ENCODE data around the gene CFAP221.

CFAP221 gene

GRCh38 chr2:119629323-119629825, 85.1 kb downstream of the CFAP221 start:
- no peaks in the 10 kb centered on the region for H3K9me3 ChIP-seq (replicated peaks; ENCODE audit: insufficient read depth, low read length)
- no peaks in the 10 kb centered on the region for H3K4me1 ChIP-seq (ENCODE audit: low read length)
- no peak overlapping the region for H3K9ac ChIP-seq (ENCODE audit: low read length)
- H3F3A ChIP-seq (ENCODE audit: insufficient read depth, low read length) = no peaks in the 10 kb centered on the region
- H3K9me2 ChIP-seq (replicated peaks; ENCODE audit: insufficient read depth, low read length) = no peaks in the 10 kb centered on the region
- H3K27ac ChIP-seq (ENCODE audit: low read length) = no peak overlapping the region
- no peaks in the 10 kb centered on the region for H4K20me1 ChIP-seq (ENCODE audit: insufficient read depth, low read length)
- DNase-seq = no peak
- H2AFZ ChIP-seq (ENCODE audit: low read length) = no peak overlapping the region
- no peak overlapping the region for H3K4me2 ChIP-seq (ENCODE audit: low read depth, low read length)
- no peak for TF ChIP-seq EZH2 (optimal IDR thresholded peaks at IDR 0.05; ENCODE audit: low read depth, low read length)
- no peak for TF ChIP-seq CTCF (IDR thresholded peaks at IDR 0.05; ENCODE audit: low read length)
- TF ChIP-seq EZH2phosphoT487 (IDR thresholded peaks at IDR 0.05; ENCODE audit: low read length) = no peak
- no peaks in the 10 kb centered on the region for H3K27me3 ChIP-seq (replicated peaks; ENCODE audit: insufficient read depth, low read length)
- no peaks in the 10 kb centered on the region for H3K79me2 ChIP-seq (ENCODE audit: low read length)
- no peaks in the 10 kb centered on the region for H3K36me3 ChIP-seq (replicated peaks; ENCODE audit: insufficient read depth, low read length)
- no peak overlapping the region for H3K4me3 ChIP-seq (ENCODE audit: low read length)

- no peak for TF ChIP-seq CTCF (IDR thresholded peaks at IDR 0.05; ENCODE audit: low read length)
- TF ChIP-seq EZH2 (optimal IDR thresholded peaks at IDR 0.05; ENCODE audit: low read depth, low read length) = no peak
- TF ChIP-seq EZH2phosphoT487 (IDR thresholded peaks at IDR 0.05; ENCODE audit: low read length) = no peak
- H3K4me2 ChIP-seq (ENCODE audit: low read depth, low read length) = no peak overlapping the region
- H3F3A ChIP-seq (ENCODE audit: insufficient read depth, low read length) = no peaks in the 10 kb centered on the region
- DNase-seq = no peak
- H3K4me3 ChIP-seq (ENCODE audit: low read length) = no peak overlapping the region
- H3K27me3 ChIP-seq (replicated peaks; ENCODE audit: insufficient read depth, low read length) = no peaks in the 10 kb centered on the region
- no peaks in the 10 kb centered on the region for H3K79me2 ChIP-seq (ENCODE audit: low read length)
- H2AFZ ChIP-seq (ENCODE audit: low read length) = no peak overlapping the region
- no peak overlapping the region for H3K9ac ChIP-seq (ENCODE audit: low read length)
- no peaks in the 10 kb centered on the region for H4K20me1 ChIP-seq (ENCODE audit: insufficient read depth, low read length)
- no peaks in the 10 kb centered on the region for H3K9me3 ChIP-seq (replicated peaks; ENCODE audit: insufficient read depth, low read length)
- H3K9me2 ChIP-seq (replicated peaks; ENCODE audit: insufficient read depth, low read length) = no peaks in the 10 kb centered on the region
- no peak overlapping the region for H3K27ac ChIP-seq (ENCODE audit: low read length)
- no peaks in the 10 kb centered on the region for H3K36me3 ChIP-seq (replicated peaks; ENCODE audit: insufficient read depth, low read length)
- no peaks in the 10 kb centered on the region for H3K4me1 ChIP-seq (ENCODE audit: low read length)
Measured at GRCh38 chr2:119630121-119630520, 85.9 kb downstream of the CFAP221 start.

- Histone ChIP-seq H3K27ac (ENCODE audit: low read length) (no peak overlapping the region), H3K4me2 (ENCODE audit: low read depth, low read length) (no peak overlapping the region), H3K36me3 (replicated peaks; ENCODE audit: insufficient read depth, low read length) (no peaks in the 10 kb centered on the region), H3K9me2 (replicated peaks; ENCODE audit: insufficient read depth, low read length) (no peaks in the 10 kb centered on the region), H3K4me3 (ENCODE audit: low read length) (no peak overlapping the region), H4K20me1 (ENCODE audit: insufficient read depth, low read length) (no peaks in the 10 kb centered on the region), H3F3A (ENCODE audit: insufficient read depth, low read length) (no peaks in the 10 kb centered on the region), H3K9me3 (replicated peaks; ENCODE audit: insufficient read depth, low read length) (no peaks in the 10 kb centered on the region), H3K79me2 (ENCODE audit: low read length) (no peaks in the 10 kb centered on the region), H3K27me3 (replicated peaks; ENCODE audit: insufficient read depth, low read length) (no peaks in the 10 kb centered on the region), H2AFZ (ENCODE audit: low read length) (no peak overlapping the region), H3K4me1 (ENCODE audit: low read length) (no peaks in the 10 kb centered on the region), H3K9ac (ENCODE audit: low read length) (no peak overlapping the region)
- no peak for DNase-seq
- no peak for TF ChIP-seq EZH2 (optimal IDR thresholded peaks at IDR 0.05; ENCODE audit: low read depth, low read length)
- TF ChIP-seq CTCF (IDR thresholded peaks at IDR 0.05; ENCODE audit: low read length) = no peak
- TF ChIP-seq EZH2phosphoT487 (IDR thresholded peaks at IDR 0.05; ENCODE audit: low read length) = no peak
Measured at GRCh38 chr2:119637371-119637770, 93.1 kb downstream of the CFAP221 start.
